Measurements from ENCODE around the gene C16orf78.

Gene C16orf78

DNA sequence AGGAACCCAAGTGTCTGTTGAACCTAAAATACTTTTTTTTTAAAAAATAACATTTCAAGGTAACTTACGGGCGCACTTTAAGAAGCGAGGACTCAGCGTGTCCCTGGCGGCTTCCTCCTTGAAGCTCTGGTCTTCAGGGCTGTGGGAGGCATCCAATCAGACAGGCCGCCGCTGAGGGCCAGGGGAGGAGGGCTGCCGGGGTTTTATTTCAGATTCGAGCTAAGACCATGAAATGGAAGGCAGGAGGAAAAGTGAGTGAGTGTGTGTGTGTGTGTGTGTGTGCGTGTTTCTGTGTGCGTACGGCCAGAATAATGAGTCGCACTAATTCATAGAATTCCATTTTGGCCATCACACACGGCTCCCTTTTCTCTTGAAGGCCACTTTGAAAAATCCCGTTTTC lies 41.1 kb downstream of the C16orf78 start:
- no peak for DNase-seq (ENCODE audit: low read depth)
- no peak overlapping the region for H3K4me3 ChIP-seq (replicated peaks; ENCODE audit: low read depth, low read length)
- TF ChIP-seq, protein P1, sequence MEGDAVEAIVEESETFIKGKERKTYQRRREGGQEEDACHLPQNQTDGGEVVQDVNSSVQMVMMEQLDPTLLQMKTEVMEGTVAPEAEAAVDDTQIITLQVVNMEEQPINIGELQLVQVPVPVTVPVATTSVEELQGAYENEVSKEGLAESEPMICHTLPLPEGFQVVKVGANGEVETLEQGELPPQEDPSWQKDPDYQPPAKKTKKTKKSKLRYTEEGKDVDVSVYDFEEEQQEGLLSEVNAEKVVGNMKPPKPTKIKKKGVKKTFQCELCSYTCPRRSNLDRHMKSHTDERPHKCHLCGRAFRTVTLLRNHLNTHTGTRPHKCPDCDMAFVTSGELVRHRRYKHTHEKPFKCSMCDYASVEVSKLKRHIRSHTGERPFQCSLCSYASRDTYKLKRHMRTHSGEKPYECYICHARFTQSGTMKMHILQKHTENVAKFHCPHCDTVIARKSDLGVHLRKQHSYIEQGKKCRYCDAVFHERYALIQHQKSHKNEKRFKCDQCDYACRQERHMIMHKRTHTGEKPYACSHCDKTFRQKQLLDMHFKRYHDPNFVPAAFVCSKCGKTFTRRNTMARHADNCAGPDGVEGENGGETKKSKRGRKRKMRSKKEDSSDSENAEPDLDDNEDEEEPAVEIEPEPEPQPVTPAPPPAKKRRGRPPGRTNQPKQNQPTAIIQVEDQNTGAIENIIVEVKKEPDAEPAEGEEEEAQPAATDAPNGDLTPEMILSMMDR (IDR thresholded peaks at IDR 0.05; ENCODE audit: low read length, missing control alignments), result no peak

DNA sequence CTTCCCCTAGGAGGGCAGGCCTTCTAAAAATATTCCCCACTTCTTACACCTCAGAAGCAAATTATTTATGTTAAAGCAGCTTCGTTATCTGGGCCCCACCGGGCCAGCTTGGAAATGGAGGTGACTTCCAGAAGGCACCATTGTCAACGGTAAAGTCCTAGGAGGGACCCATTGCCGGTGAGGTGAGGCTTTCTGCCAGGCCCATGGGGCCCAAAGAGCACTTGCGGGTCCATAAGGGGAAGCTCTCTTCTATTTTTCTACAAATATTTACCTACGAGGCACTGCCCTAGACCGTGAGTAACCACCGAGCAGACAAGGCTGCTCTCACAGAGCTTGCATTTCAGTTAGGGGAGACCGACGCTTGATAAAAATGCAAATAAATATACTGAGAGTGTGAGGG lies 41.5 kb downstream of the C16orf78 start:
- no peak for DNase-seq (ENCODE audit: low read depth)
- H3K4me3 ChIP-seq (replicated peaks; ENCODE audit: low read depth, low read length), result no peak overlapping the region
- TF ChIP-seq, protein P1 (IDR thresholded peaks at IDR 0.05; ENCODE audit: low read length, missing control alignments), result no peak

DNA sequence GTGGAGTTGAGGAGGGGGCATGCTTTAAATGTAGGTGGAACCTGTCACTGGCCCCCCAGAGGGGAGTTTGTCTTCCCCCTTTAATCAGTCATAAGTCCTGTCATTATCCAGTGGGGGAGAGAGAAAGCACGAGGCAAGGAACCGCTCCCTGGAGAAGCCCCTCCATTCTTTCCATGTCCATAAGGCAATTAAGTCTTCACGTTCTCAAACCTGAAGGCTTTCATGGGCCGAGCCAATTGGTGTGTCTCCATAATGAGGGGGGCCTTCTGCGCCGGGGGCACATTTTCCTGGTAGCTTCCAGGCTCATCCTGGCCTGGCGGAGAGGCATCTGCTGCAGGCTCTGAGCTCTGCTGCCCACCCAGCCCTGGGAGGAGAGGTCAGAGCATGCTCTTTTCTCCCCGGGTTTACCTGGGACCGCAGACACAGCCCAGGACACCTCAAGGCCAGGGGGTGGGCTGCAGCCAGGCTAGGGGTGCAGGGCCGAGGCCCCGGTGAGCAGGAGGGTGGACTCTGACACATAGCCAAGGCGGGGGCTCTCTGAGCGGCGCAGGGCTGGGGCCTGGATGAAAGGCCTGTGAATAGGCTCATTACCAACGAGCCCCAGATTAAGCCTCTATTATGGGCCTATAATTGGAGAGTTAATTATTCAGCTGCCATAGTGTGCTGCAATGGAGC lies 42.5 kb downstream of the C16orf78 start:
- DNase-seq (ENCODE audit: low read depth), result no peak
- H3K4me3 ChIP-seq (replicated peaks; ENCODE audit: low read depth, low read length), result no peak overlapping the region
- TF ChIP-seq, protein P1 (IDR thresholded peaks at IDR 0.05; ENCODE audit: low read length, missing control alignments), result no peak

DNA sequence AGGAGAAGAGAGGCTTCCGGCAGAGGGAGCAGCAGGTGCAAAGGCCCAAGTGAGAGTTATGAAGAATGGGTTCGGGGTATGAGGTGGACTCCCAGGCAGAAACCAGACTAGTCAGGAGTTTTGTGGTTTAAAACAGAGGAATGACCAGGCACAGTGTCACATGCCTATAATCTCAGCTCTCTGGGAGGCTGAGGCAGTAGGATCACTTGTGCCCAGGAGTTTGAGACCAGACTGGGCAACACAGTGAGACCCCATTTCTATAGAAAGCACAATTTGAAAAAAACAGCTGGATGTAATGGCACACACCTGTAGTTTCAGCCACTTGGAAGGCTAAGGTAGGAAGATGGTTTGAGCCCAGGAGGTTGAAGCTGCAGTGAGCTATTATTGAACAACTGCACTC lies 43.8 kb downstream of the C16orf78 start:
- no peak overlapping the region for H3K4me3 ChIP-seq (replicated peaks; ENCODE audit: low read depth, low read length)
- TF ChIP-seq, protein P1 (IDR thresholded peaks at IDR 0.05; ENCODE audit: low read length, missing control alignments), result no peak
- no peak for DNase-seq (ENCODE audit: low read depth)

DNA sequence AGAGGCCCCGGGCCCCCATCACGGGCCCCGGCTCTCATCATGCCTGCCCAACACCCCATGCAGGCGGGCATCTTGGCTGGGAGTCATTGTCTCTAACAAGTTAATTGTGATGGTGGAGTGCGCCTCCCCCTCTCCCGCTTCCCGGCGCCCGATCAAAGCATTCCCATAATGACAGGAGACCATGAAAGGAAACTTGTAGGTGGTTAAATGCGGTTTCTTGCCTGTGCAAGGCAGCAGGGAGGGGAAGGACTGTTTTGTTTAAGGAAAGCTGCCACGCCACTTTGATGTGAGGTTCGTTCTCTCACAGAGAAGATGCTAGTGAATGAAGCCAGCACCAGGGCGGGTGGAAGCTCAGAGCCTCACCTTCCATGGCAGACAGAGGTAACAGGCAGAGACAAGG lies 45.4 kb downstream of the C16orf78 start:
- TF ChIP-seq, protein P1 (IDR thresholded peaks at IDR 0.05; ENCODE audit: low read length, missing control alignments), result no peak
- DNase-seq (ENCODE audit: low read depth), result no peak
- H3K4me3 ChIP-seq (replicated peaks; ENCODE audit: low read depth, low read length), result no peak overlapping the region

DNA sequence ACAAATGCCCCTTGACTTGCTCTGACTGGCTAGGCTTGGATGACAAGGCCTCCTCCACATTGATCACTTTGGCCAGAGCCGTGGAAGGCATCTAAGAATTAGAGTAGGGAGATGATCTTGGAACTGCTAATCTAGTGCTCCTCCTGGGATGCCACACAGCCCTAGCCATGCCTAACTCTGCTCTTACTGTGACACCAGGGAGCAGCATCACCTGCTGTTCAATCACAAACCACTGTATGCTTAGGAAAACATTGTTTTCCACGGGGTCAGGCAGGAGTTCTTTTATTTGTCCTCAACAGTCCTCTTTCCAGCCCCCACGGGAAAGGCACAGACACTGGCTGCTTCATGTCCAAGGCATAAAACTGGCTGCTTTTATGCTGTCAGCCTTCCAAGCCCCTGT lies 46.3 kb downstream of the C16orf78 start:
- TF ChIP-seq, protein P1 (IDR thresholded peaks at IDR 0.05; ENCODE audit: low read length, missing control alignments), result no peak
- DNase-seq (ENCODE audit: low read depth), result no peak
- no peak overlapping the region for H3K4me3 ChIP-seq (replicated peaks; ENCODE audit: low read depth, low read length)

DNA sequence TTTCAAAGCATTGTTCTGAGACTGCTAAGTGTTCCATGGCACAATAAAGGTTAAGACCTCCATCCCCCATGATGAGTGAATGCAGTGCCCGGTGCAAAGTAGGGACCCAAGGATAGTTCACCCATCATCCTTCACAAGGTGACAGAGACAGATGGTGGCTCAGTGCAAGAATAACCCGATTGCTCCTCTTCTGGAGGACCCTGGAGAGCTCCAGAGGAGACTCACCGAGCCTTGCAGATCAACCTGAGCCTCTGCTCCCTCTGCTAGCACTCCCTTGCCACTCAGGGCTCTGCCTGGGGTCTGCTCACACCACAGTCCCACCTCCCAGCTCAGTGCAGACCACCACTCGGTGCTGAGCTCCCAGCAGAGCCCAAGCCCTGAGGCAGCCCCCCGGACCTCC lies 49.3 kb downstream of the C16orf78 start:
- no peak for DNase-seq (ENCODE audit: low read depth)
- TF ChIP-seq, protein P1 (IDR thresholded peaks at IDR 0.05; ENCODE audit: low read length, missing control alignments), result no peak
- H3K4me3 ChIP-seq (replicated peaks; ENCODE audit: low read depth, low read length), result no peak overlapping the region
